Right forelimb (tissue), 1 donor: Measurements from ENCODE around the gene LURAP1L.

ENCODE experiments used
- DNase-seq: peaks from one replicate; pipeline ENCODE4 v3.0.0-alpha.2; 2018

The LURAP1L gene

GRCh38 chr9:12777121-12778022, 2.6 kb downstream of the LURAP1L start:
- no peak for DNase-seq

GRCh38 chr9:12778389-12778788, 3.6 kb downstream of the LURAP1L start:
- no peak for DNase-seq

- no peak for DNase-seq
Observed at GRCh38 chr9:12781226-12781733, 6.5 kb downstream of the LURAP1L start.

GRCh38 chr9:12783767-12784460, 9.1 kb downstream of the LURAP1L start:
- DNase-seq, result no peak

- no peak for DNase-seq
Observed at GRCh38 chr9:12784461-12785259, 9.8 kb downstream of the LURAP1L start.

GRCh38 chr9:12785260-12785770, 10.5 kb downstream of the LURAP1L start:
- DNase-seq, result no peak

GRCh38 chr9:12785941-12786340, 11.1 kb downstream of the LURAP1L start:
- DNase-seq, result no peak

GRCh38 chr9:12790001-12790400, 15.2 kb downstream of the LURAP1L start:
- DNase-seq, result no peak

- DNase-seq, result no peak
Observed at GRCh38 chr9:12790883-12791282, 16.1 kb downstream of the LURAP1L start.

GRCh38 chr9:12794101-12794799, 19.4 kb downstream of the LURAP1L start:
- DNase-seq, result no peak

- DNase-seq, result no peak
Observed at GRCh38 chr9:12796601-12797000, 21.8 kb downstream of the LURAP1L start.

GRCh38 chr9:12797037-12797436, 22.2 kb downstream of the LURAP1L start:
- DNase-seq, result no peak

GRCh38 chr9:12798066-12798770, 23.4 kb downstream of the LURAP1L start:
- no peak for DNase-seq

GRCh38 chr9:12801187-12801586, 26.4 kb downstream of the LURAP1L start:
- DNase-seq, result no peak

GRCh38 chr9:12801663-12802062, 26.8 kb downstream of the LURAP1L start:
- DNase-seq, result no peak

GRCh38 chr9:12802093-12802492, 27.3 kb downstream of the LURAP1L start:
- no peak for DNase-seq

- DNase-seq, result no peak
Observed at GRCh38 chr9:12808569-12808968, 33.7 kb downstream of the LURAP1L start.

- DNase-seq, result no peak
Observed at GRCh38 chr9:12809720-12810119, 34.9 kb downstream of the LURAP1L start.

GRCh38 chr9:12811935-12812334, 37.1 kb downstream of the LURAP1L start:
- DNase-seq, result no peak

- no peak for DNase-seq
Observed at GRCh38 chr9:12812710-12813109, 37.9 kb downstream of the LURAP1L start.

GRCh38 chr9:12813533-12813932, 38.7 kb downstream of the LURAP1L start:
- no peak for DNase-seq
